Activated naive CD8-positive, alpha-beta T cell treated with anti-CD3 and anti-CD28 coated beads, Interleukin-2, amount 50 U/mL, for 24 hours (primary cell): Measurements from ENCODE around the gene AIF1L.

Experiments used
- ATAC-seq: fragments of 150-1000 bp; cut with Tn5 transposase; one replicate; pipeline ENCODE4 v1.10.0; 2021
- DNase-seq: peaks from one replicate; pipeline ENCODE4 v3.0.0; 2021
- H3K27ac Mint-ChIP-seq: one replicate; pipeline ENCODE4 v1.8.0; 2021; ENCODE audit warnings: mild to moderate bottlenecking, mixed read lengths
- H3K27me3 Mint-ChIP-seq: one replicate; pipeline ENCODE4 v1.8.0; 2021; ENCODE audit warnings: mixed read lengths
- H3K36me3 Mint-ChIP-seq: one replicate; pipeline ENCODE4 v1.8.0; 2021; ENCODE audit warnings: low read depth, mixed read lengths
- H3K4me1 Mint-ChIP-seq: one replicate; pipeline ENCODE4 v1.8.0; 2021; ENCODE audit warnings: mixed read lengths
- H3K4me3 Mint-ChIP-seq: one replicate; pipeline ENCODE4 v1.8.0; 2021; ENCODE audit warnings: mild to moderate bottlenecking, moderate library complexity, mixed read lengths
- H3K9me3 Mint-ChIP-seq: one replicate; pipeline ENCODE4 v1.8.0; 2021; ENCODE audit warnings: mixed read lengths

The AIF1L gene

GRCh38 chr9:131117121-131117761 is 20.9 kb downstream of the AIF1L start:
- DNase-seq, result no peak
- Mint-ChIP-seq H3K27ac (no peak overlapping the region), H3K4me1 (no peaks in the 10 kb centered on the region), H3K27me3 (peaks cover 9% of the 10 kb centered on the region), H3K36me3 (no peaks in the 10 kb centered on the region), H3K4me3 (no peak overlapping the region), H3K9me3 (no peaks in the 10 kb centered on the region)
- no peak for ATAC-seq

DNA sequence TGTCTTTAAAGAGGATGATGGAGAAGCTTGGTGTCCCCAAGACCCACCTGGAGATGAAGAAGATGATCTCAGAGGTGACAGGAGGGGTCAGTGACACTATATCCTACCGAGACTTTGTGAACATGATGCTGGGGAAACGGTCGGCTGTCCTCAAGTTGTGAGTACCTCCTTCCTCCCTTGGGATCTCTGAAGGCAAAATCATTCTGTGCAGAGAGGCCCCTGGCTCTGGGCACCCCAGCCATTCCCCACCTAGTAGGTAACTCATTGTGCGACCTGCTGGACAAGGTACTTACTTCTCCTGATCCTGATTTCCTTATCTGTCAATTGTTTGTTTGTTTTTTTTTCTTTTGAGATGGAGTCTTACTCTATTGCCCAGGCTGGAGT is 21.4 kb downstream of the AIF1L start:
- Mint-ChIP-seq H3K9me3 (no peaks in the 10 kb centered on the region), H3K4me1 (no peaks in the 10 kb centered on the region), H3K4me3 (no peak overlapping the region), H3K27me3 (peaks cover 9% of the 10 kb centered on the region), H3K36me3 (no peaks in the 10 kb centered on the region), H3K27ac (no peak overlapping the region)
- DNase-seq, result no peak
- no peak for ATAC-seq

- no peak for ATAC-seq
- H3K36me3 Mint-ChIP-seq, result no peaks in the 10 kb centered on the region
- H3K27ac Mint-ChIP-seq, result no peak overlapping the region
These were observed 23.3 kb downstream of the AIF1L start for GRCh38 chr9:131119600-131119999.

GRCh38 chr9:131120620-131121228 is 24.4 kb downstream of the AIF1L start:
- H3K27ac Mint-ChIP-seq, result no peak overlapping the region
- no peaks in the 10 kb centered on the region for H3K9me3 Mint-ChIP-seq
- peaks cover 10% of the 10 kb centered on the region for H3K4me1 Mint-ChIP-seq
- H3K4me3 Mint-ChIP-seq, result no peak overlapping the region
- DNase-seq (no peak), ATAC-seq (no peak)
- peaks cover 7% of the 10 kb centered on the region for H3K27me3 Mint-ChIP-seq
- peaks cover 3% of the 10 kb centered on the region for H3K36me3 Mint-ChIP-seq

More at GRCh38 chr9:131119600-131119999, 23.3 kb downstream of the AIF1L start:
- H3K9me3 Mint-ChIP-seq, result no peaks in the 10 kb centered on the region
- DNase-seq, result no peak
- H3K4me1 Mint-ChIP-seq, result peaks cover under 1% of the 10 kb centered on the region
- no peak overlapping the region for H3K4me3 Mint-ChIP-seq
- H3K27me3 Mint-ChIP-seq, result peaks cover 9% of the 10 kb centered on the region

DNA sequence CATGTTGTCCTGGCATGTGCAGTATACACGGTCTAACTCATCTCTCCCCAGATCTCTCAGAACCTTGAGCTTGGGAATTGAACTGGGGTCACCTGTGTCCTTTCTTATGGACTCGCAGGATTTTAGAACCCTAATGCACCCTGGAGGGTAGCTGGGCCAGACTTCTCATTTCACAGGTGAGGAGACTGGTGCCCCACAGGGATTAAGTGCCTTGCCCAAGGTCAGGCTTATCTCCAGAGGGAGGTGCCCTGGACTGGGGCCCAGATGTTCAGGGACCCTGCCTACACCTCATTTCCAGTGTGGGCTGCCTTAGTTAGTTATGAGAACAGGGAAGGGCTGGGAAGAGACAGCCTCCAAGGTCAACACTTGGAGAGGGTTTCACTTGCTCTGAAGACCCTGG is 25.0 kb downstream of the AIF1L start:
- H3K4me3 Mint-ChIP-seq, result no peak overlapping the region
- ATAC-seq, result no peak
- H3K9me3 Mint-ChIP-seq, result no peaks in the 10 kb centered on the region
- no peak overlapping the region for H3K27ac Mint-ChIP-seq
- no peak for DNase-seq
- peaks cover 7% of the 10 kb centered on the region for H3K27me3 Mint-ChIP-seq
- H3K4me1 Mint-ChIP-seq, result peaks cover 14% of the 10 kb centered on the region
- H3K36me3 Mint-ChIP-seq, result peaks cover 7% of the 10 kb centered on the region

- H3K27ac Mint-ChIP-seq, result no peak overlapping the region
- H3K36me3 Mint-ChIP-seq, result peaks cover 7% of the 10 kb centered on the region
- no peak for ATAC-seq
- H3K9me3 Mint-ChIP-seq, result no peaks in the 10 kb centered on the region
- no peak for DNase-seq
- peaks cover 4% of the 10 kb centered on the region for H3K27me3 Mint-ChIP-seq
- peaks cover 22% of the 10 kb centered on the region for H3K4me1 Mint-ChIP-seq
- no peak overlapping the region for H3K4me3 Mint-ChIP-seq
These were observed 25.8 kb downstream of the AIF1L start for GRCh38 chr9:131122158-131122557.

DNA sequence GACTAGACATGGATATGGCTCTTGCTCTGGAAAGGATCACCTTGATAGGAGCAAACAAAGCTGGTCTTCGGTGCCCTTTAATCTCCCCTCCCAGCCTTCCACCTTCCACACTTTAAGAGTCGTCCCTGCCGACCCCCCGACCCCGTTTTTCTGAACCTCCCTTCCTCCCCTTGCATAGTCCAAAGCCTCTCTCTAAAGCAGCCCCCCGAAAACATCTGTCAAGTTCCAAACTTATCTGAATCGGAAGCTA is 28.6 kb downstream of the AIF1L start:
- no peak for ATAC-seq

DNA sequence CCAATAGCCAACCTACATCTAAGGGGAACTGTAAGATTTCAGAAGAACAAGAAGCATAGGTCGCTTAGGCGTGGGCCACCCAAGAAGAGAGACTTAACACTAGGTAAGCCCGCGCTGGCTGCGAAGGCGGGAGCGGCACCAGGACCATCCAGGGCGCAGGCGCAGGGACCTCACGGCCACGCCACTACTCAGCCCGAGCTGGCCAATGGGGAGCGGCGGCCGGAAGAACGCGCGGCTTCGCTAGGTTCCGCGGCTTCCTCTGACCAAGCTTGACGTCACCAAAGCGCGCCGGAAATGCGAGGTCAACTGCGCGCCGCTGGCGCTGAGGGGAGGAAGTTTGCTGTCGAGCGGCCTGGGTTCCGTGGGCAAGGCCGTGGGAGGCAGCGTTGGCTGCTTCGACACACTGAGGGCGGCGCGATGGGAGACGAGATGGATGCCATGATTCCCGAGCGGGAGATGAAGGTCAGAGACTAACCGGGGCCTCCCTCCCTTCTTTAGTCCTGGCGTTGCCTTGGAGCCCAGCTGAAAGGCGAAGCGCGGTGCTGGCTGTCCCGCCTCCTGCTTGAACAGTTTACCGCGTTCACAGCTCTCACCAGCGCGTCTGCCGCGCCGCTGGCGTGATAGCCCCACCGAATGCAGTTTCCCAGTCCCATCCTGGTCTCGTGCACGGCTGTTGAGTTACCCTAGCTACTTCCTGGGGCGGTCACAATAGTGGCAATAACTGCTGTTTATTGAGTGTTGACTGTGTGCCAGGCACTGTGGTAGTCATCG is 29.1 kb downstream of the AIF1L start, which contains the start of gene NUP214:
TSS of gene NUP214 (plus strand) at position 299 of the 771 bp plus-strand sequence. CDS start at position 418, 119 bp downstream.
- H3K27ac Mint-ChIP-seq, result peak within 1 kb of the TSS; percentile 99
- H3K4me3 Mint-ChIP-seq, result peak within 1 kb of the TSS; percentile 99
- H3K27me3 Mint-ChIP-seq, result no peaks in the 10 kb centered on the region
- ATAC-seq, result peak; percentile 99
- peak; percentile 100 for DNase-seq
- no peaks in the 10 kb centered on the region for H3K9me3 Mint-ChIP-seq
- H3K4me1 Mint-ChIP-seq, result peaks cover 41% of the 10 kb centered on the region
- peaks cover 34% of the 10 kb centered on the region for H3K36me3 Mint-ChIP-seq

More for the DNA sequence above, 28.6 kb downstream of the AIF1L start:
- DNase-seq, result no peak
- Mint-ChIP-seq H3K4me1 (peaks cover 41% of the 10 kb centered on the region), H3K27me3 (no peaks in the 10 kb centered on the region), H3K27ac (peak overlapping the region; percentile 99), H3K36me3 (peaks cover 32% of the 10 kb centered on the region), H3K4me3 (peak overlapping the region; percentile 99), H3K9me3 (no peaks in the 10 kb centered on the region)

GRCh38 chr9:131126059-131126426 is 29.7 kb downstream of the AIF1L start:
- Mint-ChIP-seq H3K27me3 (no peaks in the 10 kb centered on the region), H3K4me1 (peaks cover 41% of the 10 kb centered on the region), H3K9me3 (no peaks in the 10 kb centered on the region), H3K36me3 (peaks cover 38% of the 10 kb centered on the region), H3K4me3 (peak overlapping the region; percentile 99), H3K27ac (peak overlapping the region; percentile 99)
- no peak for ATAC-seq
- no peak for DNase-seq

GRCh38 chr9:131129183-131129582 is 32.9 kb downstream of the AIF1L start:
- Mint-ChIP-seq H3K4me1 (peaks cover 41% of the 10 kb centered on the region), H3K36me3 (peaks cover 59% of the 10 kb centered on the region), H3K27ac (no peak overlapping the region), H3K4me3 (no peak overlapping the region), H3K9me3 (no peaks in the 10 kb centered on the region), H3K27me3 (no peaks in the 10 kb centered on the region)
- DNase-seq (no peak), ATAC-seq (no peak)

- DNase-seq (no peak), ATAC-seq (no peak)
- no peak overlapping the region for H3K27ac Mint-ChIP-seq
- no peaks in the 10 kb centered on the region for H3K27me3 Mint-ChIP-seq
- H3K4me1 Mint-ChIP-seq, result no peaks in the 10 kb centered on the region
- H3K9me3 Mint-ChIP-seq, result no peaks in the 10 kb centered on the region
- peaks cover 56% of the 10 kb centered on the region for H3K36me3 Mint-ChIP-seq
- no peak overlapping the region for H3K4me3 Mint-ChIP-seq
These were observed 42.3 kb downstream of the AIF1L start for GRCh38 chr9:131138676-131139075.

- H3K4me3 Mint-ChIP-seq, result no peak overlapping the region
- no peaks in the 10 kb centered on the region for H3K27me3 Mint-ChIP-seq
- peaks cover 56% of the 10 kb centered on the region for H3K36me3 Mint-ChIP-seq
- ATAC-seq (no peak), DNase-seq (no peak)
- H3K27ac Mint-ChIP-seq, result no peak overlapping the region
- no peaks in the 10 kb centered on the region for H3K9me3 Mint-ChIP-seq
- H3K4me1 Mint-ChIP-seq, result no peaks in the 10 kb centered on the region
These were observed 43.8 kb downstream of the AIF1L start for GRCh38 chr9:131140112-131140511.

DNA sequence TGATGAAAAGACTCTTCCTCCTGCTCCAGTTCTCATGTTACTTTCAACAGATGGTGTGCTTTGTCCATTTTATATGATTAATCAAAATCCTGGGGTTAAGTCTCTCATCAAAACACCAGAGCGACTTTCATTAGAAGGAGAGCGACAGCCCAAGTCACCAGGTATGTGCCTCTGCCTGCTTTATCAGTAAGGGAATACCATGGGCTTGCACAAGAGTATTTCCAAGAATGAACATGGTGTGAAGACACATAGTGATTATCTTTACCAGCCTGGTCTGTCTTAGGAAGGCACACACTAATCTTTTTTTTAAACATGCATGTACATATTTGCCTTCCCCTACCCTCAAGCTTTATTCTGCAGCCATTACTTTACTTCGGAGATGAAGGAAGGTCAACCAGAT is 44.2 kb downstream of the AIF1L start:
- DNase-seq, result no peak
- H3K36me3 Mint-ChIP-seq, result peaks cover 56% of the 10 kb centered on the region
- ATAC-seq, result no peak
- H3K9me3 Mint-ChIP-seq, result no peaks in the 10 kb centered on the region
- H3K27ac Mint-ChIP-seq, result no peak overlapping the region
- H3K4me1 Mint-ChIP-seq, result no peaks in the 10 kb centered on the region
- H3K27me3 Mint-ChIP-seq, result no peaks in the 10 kb centered on the region
- H3K4me3 Mint-ChIP-seq, result no peak overlapping the region

- DNase-seq, result no peak
- Mint-ChIP-seq H3K4me1 (no peaks in the 10 kb centered on the region), H3K4me3 (no peak overlapping the region), H3K27ac (no peak overlapping the region), H3K9me3 (no peaks in the 10 kb centered on the region), H3K36me3 (peaks cover 50% of the 10 kb centered on the region), H3K27me3 (no peaks in the 10 kb centered on the region)
- ATAC-seq, result no peak
These were observed 45.8 kb downstream of the AIF1L start for GRCh38 chr9:131142160-131142559.

GRCh38 chr9:131144201-131144600 is 47.9 kb downstream of the AIF1L start:
- no peak overlapping the region for H3K4me3 Mint-ChIP-seq
- no peak overlapping the region for H3K27ac Mint-ChIP-seq

More at GRCh38 chr9:131144201-131144600, 47.9 kb downstream of the AIF1L start:
- ATAC-seq (no peak), DNase-seq (no peak)
- Mint-ChIP-seq H3K9me3 (no peaks in the 10 kb centered on the region), H3K27me3 (no peaks in the 10 kb centered on the region), H3K36me3 (peaks cover 47% of the 10 kb centered on the region), H3K4me1 (peaks cover 3% of the 10 kb centered on the region)
